K562 (cell line): ENCODE measurements around the gene KCNQ2. TPM values are rescaled to one million over a fixed set of nuclear protein-coding genes. Genes with fewer than 3 reads are reported as not detected.

ENCODE experiments used
- ATAC-seq: fragments of 200-7000 bp; cut with Tn5 transposase; 3 replicates; pipeline ENCODE4 v1.9.1; 2020; ENCODE audit warnings: moderate library complexity
- BruUV-seq: library from RNA; stranded (reverse); fragments of 400-500 nt; replicated peaks from 2 replicates; lab custom pipeline; 2021; lab: Mats Ljungman, UMichigan
- CTCF ChIA-PET: fragments of 300-600 bp; formaldehyde crosslinking; extraction: SDS; loops from one replicate; lab custom pipeline; 2021; ENCODE audit warnings: low intra/inter-chr PET ratio; lab: Yijun Ruan, JAX
- POLR2A ChIA-PET: fragments of 300-600, 350-650 bp; sonication (Branson Sonifier 250); formaldehyde crosslinking; extraction: SDS; loops from one replicate; lab custom pipeline; 2021; ENCODE audit warnings: antibody characterized with exemption, inconsistent platforms; lab: Yijun Ruan, JAX
- DNase-seq, 4 experiments: peaks; one replicate each; pipeline versions ENCODE4 v3.0.0 to v3.0.0-alpha.2; 2011 to 2018; ENCODE audit warnings: low spot score in 3 of 4, mixed read lengths in 3 of 4; ENCODE audit errors: extremely low read depth in 1 of 4
- FAIRE-seq: peaks from 2 replicates; lab custom pipeline; 2011; peaks lifted over from hg19 to GRCh38; lab: Jason Lieb, UNC
- H2AFZ ChIP-seq: 2 replicates; pipeline ENCODE4 v1.6.0; 2011; ENCODE audit warnings: low read depth, low read length, control low read depth, inconsistent platforms
- H3K27ac ChIP-seq: fragments of 200-600 bp; 3 replicates; pipeline ENCODE4 v1.8.0; 2011; ENCODE audit warnings: low read depth, mild to moderate bottlenecking, control low read depth, inconsistent platforms, low read length, moderate library complexity, mixed read lengths; ENCODE audit errors: extremely low read depth
- H3K27me3 ChIP-seq, 2 experiments: fragments of 300-600 bp in 1 of 2; 2 replicates in 1 of 2; 3 replicates in 1 of 2; pipeline versions ENCODE4 v1.6.0 to v1.8.0; 2011; ENCODE audit warnings: inconsistent platforms in 2 of 2, low read length in 2 of 2, mild to moderate bottlenecking in 1 of 2, mixed read lengths in 1 of 2, moderate library complexity in 1 of 2; ENCODE audit not compliant: control insufficient read depth in 2 of 2, insufficient read depth in 2 of 2
- H3K36me3 ChIP-seq: fragments of 300-600 bp; 3 replicates; pipeline ENCODE4 v1.8.0; 2011; ENCODE audit warnings: mild to moderate bottlenecking, low read length, inconsistent platforms; ENCODE audit not compliant: control insufficient read depth, insufficient read depth
- H3K4me1 ChIP-seq, 2 experiments: fragments of 200-600 bp in 1 of 2; replicated peaks in 1 of 2; 2 replicates in 1 of 2; 3 replicates in 1 of 2; pipeline versions ENCODE4 v1.5.1 to v1.8.0; 2011; ENCODE audit warnings: inconsistent platforms in 2 of 2, low read length in 2 of 2, mild to moderate bottlenecking in 1 of 2, mixed read lengths in 1 of 2, moderate library complexity in 1 of 2; ENCODE audit not compliant: control insufficient read depth in 2 of 2, insufficient read depth in 2 of 2
- H3K4me2 ChIP-seq: 2 replicates; pipeline ENCODE4 v1.6.1; 2011; ENCODE audit warnings: low read length, control low read depth, inconsistent platforms, mixed read lengths; ENCODE audit not compliant: insufficient read depth
- H3K4me3 ChIP-seq: fragments of 200-600 bp; sonication (generic), shearing (Covaris generic); 2 replicates; pipeline ENCODE4 v1.5.1; 2016; ENCODE audit warnings: control low read depth, inconsistent platforms
- H3K79me2 ChIP-seq: fragments of 200-600 bp; 3 replicates; pipeline ENCODE4 v1.8.0; 2011; ENCODE audit warnings: low read length, inconsistent platforms; ENCODE audit not compliant: control insufficient read depth, insufficient read depth
- H3K9ac ChIP-seq, 2 experiments: 2 replicates each; pipeline versions ENCODE4 v1.6.0 to v1.6.1; 2011; ENCODE audit warnings: low read depth in 2 of 2, low read length in 2 of 2, control low read depth in 1 of 2, inconsistent platforms in 1 of 2, mild to moderate bottlenecking in 1 of 2, mixed read lengths in 1 of 2; ENCODE audit not compliant: insufficient read depth in 1 of 2
- H3K9me1 ChIP-seq: one replicate; pipeline ENCODE4 v1.6.0; 2011; ENCODE audit warnings: inconsistent platforms, mild to moderate bottlenecking, low read length, moderate library complexity; ENCODE audit not compliant: control insufficient read depth, insufficient read depth
- H3K9me3 ChIP-seq: replicated peaks from 2 replicates; pipeline ENCODE4 v1.5.1; 2011; ENCODE audit warnings: low read depth, low read length, inconsistent platforms; ENCODE audit not compliant: control insufficient read depth, insufficient read depth
- H4K20me1 ChIP-seq: replicated peaks from 2 replicates; pipeline ENCODE4 v1.6.1; 2011; ENCODE audit warnings: low read length, inconsistent platforms, mixed read lengths; ENCODE audit not compliant: control insufficient read depth, insufficient read depth
- CHCHD3 ChIP-seq: fragments of 250-450 bp; sonication (Bioruptor Pico); IDR thresholded peaks from 2 replicates; pipeline ENCODE4 v2.1.2; 2022; ENCODE audit warnings: mild to moderate bottlenecking
- CREB1 ChIP-seq, 2 experiments: sonication (generic) in 1 of 2; formaldehyde crosslinking in 1 of 2; IDR thresholded peaks; 2 replicates each; pipeline versions ENCODE4 v1.6.1 to v1.8.0; 2012 to 2022; ENCODE audit warnings: inconsistent platforms in 1 of 2, mild to moderate bottlenecking in 1 of 2, missing genetic modification reagents in 1 of 2, moderate library complexity in 1 of 2
- CREBBP ChIP-seq: IDR thresholded peaks from one replicate; pipeline ENCODE4 v1.6.1; 2012; ENCODE audit warnings: low read depth, mild to moderate bottlenecking, control low read depth, inconsistent platforms, low read length
- FOXJ2 ChIP-seq: fragments of 200-800 bp; sonication (Bioruptor generic); IDR thresholded peaks from 2 replicates; pipeline ENCODE4 v1.6.1; 2016; ENCODE audit warnings: missing genetic modification characterization, missing compliant biosample characterization
- GABPB2 ChIP-seq: fragments of 250-450 bp; sonication (Bioruptor Pico); conservative IDR thresholded peaks from 2 replicates; pipeline ENCODE4 v1.5.1; 2021; ENCODE audit warnings: mild to moderate bottlenecking
- KDM2B ChIP-seq: fragments of 250-450 bp; sonication (Bioruptor Pico); IDR thresholded peaks from 2 replicates; pipeline ENCODE4 v1.8.0; 2021; ENCODE audit warnings: mild to moderate bottlenecking, moderate library complexity
- NFATC3 ChIP-seq: fragments of 450-650 bp; IDR thresholded peaks from 2 replicates; pipeline ENCODE4 v1.6.1; 2017; ENCODE audit warnings: mild to moderate bottlenecking
- NR2F6 ChIP-seq: fragments of 450-650 bp; formaldehyde crosslinking; IDR thresholded peaks from 2 replicates; pipeline ENCODE4 v1.4.0; 2020; ENCODE audit warnings: mild to moderate bottlenecking
- RBM25 ChIP-seq: fragments of 200-400 bp; formaldehyde crosslinking; IDR thresholded peaks from 2 replicates; pipeline ENCODE4 v1.6.1; 2018; ENCODE audit warnings: low read length, low read depth, moderate library complexity; ENCODE audit not compliant: severe bottlenecking
- SMARCC2 ChIP-seq: fragments of 450-650 bp; IDR thresholded peaks from 2 replicates; pipeline ENCODE4 v1.6.1; 2017; ENCODE audit warnings: antibody characterized with exemption, moderate library complexity, mild to moderate bottlenecking, low read depth
- YY1 ChIP-seq, 3 experiments: IDR thresholded peaks; 2 replicates each; pipeline ENCODE4 v1.6.1; 2011; ENCODE audit warnings: low read length in 2 of 3, mild to moderate bottlenecking in 2 of 3, moderate library complexity in 2 of 3, borderline replicate concordance in 1 of 3, control low read depth in 1 of 3, low read depth in 1 of 3; ENCODE audit not compliant: insufficient read depth in 3 of 3, insufficient replicate concordance in 2 of 3, control insufficient read depth in 1 of 3, insufficient read length in 1 of 3; ENCODE audit errors: extremely low read depth in 1 of 3
- ZSCAN29 ChIP-seq: fragments of 450-650 bp; IDR thresholded peaks from 2 replicates; pipeline ENCODE4 v1.6.1; 2017
- WGBS: fragments of 100-300 bp; shearing (Covaris generic); methylation state at CpG from one replicate; pipeline ENCODE4 v1.1.6; 2016; ENCODE audit warnings: low coverage, mixed read lengths; ENCODE audit not compliant: insufficient coverage; ENCODE audit errors: missing lambda C conversion rate; 5-methylcytosine and 5-hydroxymethylcytosine counted together
- in situ Hi-C: fragments of 300-500 bp; cut with MboI; formaldehyde crosslinking; loops from 4 replicates; pipeline ENCODE4 v1.15.0; 2018; ENCODE audit warnings: inconsistent platforms, mixed read lengths
- intact Hi-C: fragments of 100-400 bp; cut with micrococcal nuclease; formaldehyde crosslinking; loops from 2 replicates; pipeline ENCODE4 v1.14.2; 2022
- polyA plus RNA-seq, 8 experiments: library from polyadenylated mRNA; depleted of rRNA in 4 of 8; stranded (reverse) in 5 of 8; unstranded in 3 of 8; fragments of >200 nt; fragmentation: Nextera tagmentation in 2 of 8; fragmentation: Illumina TruSeq in 1 of 8; extraction: Ambion mirVana in 2 of 8; extraction: Trizol in 1 of 8; gene quantifications; 2 replicates each; pipeline versions ENCODE4 v1.2.1 to v1.2.3, GENCODE V29; 2011 to 2014; ENCODE audit warnings: inconsistent platforms in 1 of 8, missing spikeins in 1 of 8
- total RNA-seq, 7 experiments: library from RNA; depleted of rRNA in 6 of 7; stranded (reverse); fragments of >200 nt in 6 of 7; fragmentation: Illumina TruSeq in 2 of 7; extraction: Trizol in 2 of 7; gene quantifications; 2 replicates each; pipeline versions ENCODE4 v1.2.1 to v1.2.3, GENCODE V29; 2011 to 2021; ENCODE audit warnings: low replicate concordance in 1 of 7
- TF ChIP-seq, protein P1 (sequence below): sonication (generic); formaldehyde crosslinking; IDR thresholded peaks from 2 replicates; pipeline ENCODE4 v1.8.1; 2023; ENCODE audit warnings: mild to moderate bottlenecking, missing genetic modification reagents
- TF ChIP-seq, protein P2 (sequence below): conservative IDR thresholded peaks from 2 replicates; pipeline ENCODE4 v1.6.1; 2011; ENCODE audit warnings: low read depth, mild to moderate bottlenecking, low read length; ENCODE audit not compliant: control insufficient read depth

The KCNQ2 gene
- total and polyA plus RNA-seq, 9 of the 15 experiments (the other 6 are each of a cell fraction or from before 2014, with no cell fraction given): 0.13 to 0.16 TPM; not detected in 7

DNA sequence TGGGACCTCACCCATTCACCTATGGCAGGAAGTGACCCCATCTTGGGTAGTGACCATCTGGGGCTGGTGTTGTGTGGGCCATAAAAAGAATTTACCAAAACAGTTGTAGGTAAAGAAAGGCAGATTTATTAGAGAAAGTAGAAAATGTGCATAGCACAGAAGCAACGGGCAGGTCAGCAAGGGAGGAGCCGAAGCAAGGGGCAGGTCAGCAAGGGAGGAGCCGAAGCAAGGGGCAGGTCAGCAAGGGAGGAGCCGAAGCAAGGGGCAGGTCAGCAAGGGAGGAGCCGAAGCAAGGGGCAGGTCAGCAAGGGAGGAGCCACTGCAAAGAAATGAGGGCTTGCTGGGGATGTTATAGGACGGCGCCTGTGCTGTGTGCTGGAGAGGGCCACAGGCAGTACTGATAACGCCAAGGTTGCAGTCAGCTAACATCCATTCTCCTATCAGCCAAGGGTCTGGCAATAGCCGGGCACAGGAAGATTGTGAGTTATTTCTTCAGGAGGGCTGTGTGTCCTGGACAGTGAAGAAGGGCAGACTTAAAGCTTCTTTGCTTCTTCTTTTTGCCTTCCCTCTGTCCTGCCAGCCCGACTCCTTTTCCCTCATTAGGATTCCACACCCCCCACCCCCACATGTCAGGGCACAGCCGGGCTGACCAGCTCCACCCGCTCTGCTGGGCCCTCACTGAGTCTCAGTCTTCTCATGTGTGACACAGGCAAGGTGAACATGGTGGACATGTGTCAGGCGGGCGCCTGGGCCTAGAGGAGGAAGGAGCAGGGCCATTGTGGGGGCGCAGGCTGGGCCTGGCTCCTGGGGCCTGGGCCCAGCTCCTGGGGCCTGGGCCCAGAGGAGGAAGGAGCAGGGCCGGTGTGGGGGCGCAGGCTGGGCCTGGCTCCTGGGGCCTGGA lies 79.7 kb downstream of the KCNQ2 start:
- Histone ChIP-seq H3K9me3 (no peaks in the 10 kb centered on the region), H4K20me1 (peaks cover 7% of the 10 kb centered on the region; the same call in 1 of the 2 replicates), H3K4me2 (no peak overlapping the region), H3K9ac (no peak overlapping the region), H3K79me2 (no peaks in the 10 kb centered on the region), H3K9me1 (no peaks in the 10 kb centered on the region), H3K4me1 (peaks cover 0 to 13% of the 10 kb centered on the region in 2 experiments; a peak in 2 of 5 replicates), H3K4me3 (no peak overlapping the region), H2AFZ (no peak overlapping the region), H3K36me3 (no peaks in the 10 kb centered on the region), H3K27ac (no peak overlapping the region), H3K27me3 (peaks cover 6 to 53% of the 10 kb centered on the region in 2 experiments; a peak in 4 of 5 replicates)
- 4% methylated on average over 14 of the region's 17 CpGs for WGBS
- ChIA-PET POLR2A (interaction anchor here (1.0 kb wide), 1 partner anchor 76 kb away, joined by 4 read pairs; no protein-coding TSS in a partner anchor), CTCF (no interaction called here)
- DNase-seq (peak in 2 of 4 experiments; percentile 28 to 31), ATAC-seq (peak; percentile 87), FAIRE-seq (no peak)
- BruUV-seq: no TSS peak
- in situ Hi-C loops: no loop called here
- intact Hi-C loops: no loop called here
- no peak for TF ChIP-seq NR2F6 (CRISPR knock-in tag)
- TF ChIP-seq KDM2B (CRISPR knock-in tag): no peak
- no peak for TF ChIP-seq CREBBP
- TF ChIP-seq ZSCAN29: no peak
- TF ChIP-seq GABPB2 (CRISPR knock-in tag): no peak
- TF ChIP-seq, protein P1, sequence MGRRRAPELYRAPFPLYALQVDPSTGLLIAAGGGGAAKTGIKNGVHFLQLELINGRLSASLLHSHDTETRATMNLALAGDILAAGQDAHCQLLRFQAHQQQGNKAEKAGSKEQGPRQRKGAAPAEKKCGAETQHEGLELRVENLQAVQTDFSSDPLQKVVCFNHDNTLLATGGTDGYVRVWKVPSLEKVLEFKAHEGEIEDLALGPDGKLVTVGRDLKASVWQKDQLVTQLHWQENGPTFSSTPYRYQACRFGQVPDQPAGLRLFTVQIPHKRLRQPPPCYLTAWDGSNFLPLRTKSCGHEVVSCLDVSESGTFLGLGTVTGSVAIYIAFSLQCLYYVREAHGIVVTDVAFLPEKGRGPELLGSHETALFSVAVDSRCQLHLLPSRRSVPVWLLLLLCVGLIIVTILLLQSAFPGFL (CRISPR knock-in tag): no peak
- no peak for TF ChIP-seq FOXJ2
- no peak for TF ChIP-seq CREB1 (IDR thresholded peaks at IDR 0.05)
- TF ChIP-seq CREB1 (CRISPR knock-in tag; IDR thresholded peaks at IDR 0.05): no peak
- no peak for TF ChIP-seq YY1 (IDR thresholded peaks at IDR 0.05; ENCODE audit: borderline replicate concordance in 1 of 3, control insufficient read depth in 1 of 3, extremely low read depth in 1 of 3, insufficient read depth in 3 of 3, insufficient read length in 1 of 3, insufficient replicate concordance in 2 of 3, low read depth in 1 of 3, low read length in 2 of 3)
- TF ChIP-seq, protein P2, sequence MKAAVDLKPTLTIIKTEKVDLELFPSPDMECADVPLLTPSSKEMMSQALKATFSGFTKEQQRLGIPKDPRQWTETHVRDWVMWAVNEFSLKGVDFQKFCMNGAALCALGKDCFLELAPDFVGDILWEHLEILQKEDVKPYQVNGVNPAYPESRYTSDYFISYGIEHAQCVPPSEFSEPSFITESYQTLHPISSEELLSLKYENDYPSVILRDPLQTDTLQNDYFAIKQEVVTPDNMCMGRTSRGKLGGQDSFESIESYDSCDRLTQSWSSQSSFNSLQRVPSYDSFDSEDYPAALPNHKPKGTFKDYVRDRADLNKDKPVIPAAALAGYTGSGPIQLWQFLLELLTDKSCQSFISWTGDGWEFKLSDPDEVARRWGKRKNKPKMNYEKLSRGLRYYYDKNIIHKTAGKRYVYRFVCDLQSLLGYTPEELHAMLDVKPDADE: no peak
- TF ChIP-seq NFATC3: no peak
- no peak for TF ChIP-seq RBM25
- no peak for TF ChIP-seq CHCHD3 (CRISPR knock-in tag)
- TF ChIP-seq SMARCC2: no peak
